Central memory CD8-positive, alpha-beta T cell (primary cell): ENCODE measurements around the gene SHB.

Experiments used
- ATAC-seq: fragments of 150-1000 bp; cut with Tn5 transposase; replicated peaks from 2 replicates; pipeline ENCODE4 v1.10.0; 2022; ENCODE audit warnings: mild to moderate bottlenecking, moderate FRiP score, moderate number of reproducible peaks; ENCODE audit not compliant: poor library complexity, severe bottlenecking; ENCODE audit errors: extremely low read depth
- DNase-seq, 2 donors: peaks; one replicate each; pipeline ENCODE4 v3.0.0; 2021; ENCODE audit warnings: low spot score in 2 of 2
- H3K27ac Mint-ChIP-seq: one replicate; pipeline ENCODE4 v1.8.0; 2022; ENCODE audit warnings: low read depth, mild to moderate bottlenecking, moderate library complexity, mixed read lengths
- H3K27me3 Mint-ChIP-seq: one replicate; pipeline ENCODE4 v1.8.0; 2022; ENCODE audit warnings: mixed read lengths
- H3K36me3 Mint-ChIP-seq: one replicate; pipeline ENCODE4 v1.8.0; 2022; ENCODE audit warnings: mild to moderate bottlenecking, moderate library complexity, mixed read lengths; ENCODE audit not compliant: insufficient read depth
- H3K4me1 Mint-ChIP-seq: one replicate; pipeline ENCODE4 v1.8.0; 2022; ENCODE audit warnings: mixed read lengths
- H3K4me3 Mint-ChIP-seq: one replicate; pipeline ENCODE4 v1.8.0; 2022; ENCODE audit warnings: mild to moderate bottlenecking, moderate library complexity, mixed read lengths
- H3K9me3 Mint-ChIP-seq: one replicate; pipeline ENCODE4 v1.8.0; 2022; ENCODE audit warnings: mixed read lengths

SHB gene

GRCh38 chr9:38018958-38019602 lies 49.9 kb downstream of the SHB start:
- no peak for ATAC-seq
- no peaks in the 10 kb centered on the region for H3K4me1 Mint-ChIP-seq
- no peak for DNase-seq
- no peaks in the 10 kb centered on the region for H3K36me3 Mint-ChIP-seq
- H3K9me3 Mint-ChIP-seq = no peaks in the 10 kb centered on the region
- no peak overlapping the region for H3K27ac Mint-ChIP-seq
- peaks cover 16% of the 10 kb centered on the region for H3K27me3 Mint-ChIP-seq
- H3K4me3 Mint-ChIP-seq = no peak overlapping the region

- ATAC-seq (no peak), DNase-seq (no peak)
- Mint-ChIP-seq H3K9me3 (no peaks in the 10 kb centered on the region), H3K36me3 (no peaks in the 10 kb centered on the region), H3K4me1 (no peaks in the 10 kb centered on the region), H3K27me3 (peaks cover 16% of the 10 kb centered on the region), H3K4me3 (no peak overlapping the region), H3K27ac (no peak overlapping the region)
Observed at GRCh38 chr9:38018241-38018957, 50.6 kb downstream of the SHB start.

DNA sequence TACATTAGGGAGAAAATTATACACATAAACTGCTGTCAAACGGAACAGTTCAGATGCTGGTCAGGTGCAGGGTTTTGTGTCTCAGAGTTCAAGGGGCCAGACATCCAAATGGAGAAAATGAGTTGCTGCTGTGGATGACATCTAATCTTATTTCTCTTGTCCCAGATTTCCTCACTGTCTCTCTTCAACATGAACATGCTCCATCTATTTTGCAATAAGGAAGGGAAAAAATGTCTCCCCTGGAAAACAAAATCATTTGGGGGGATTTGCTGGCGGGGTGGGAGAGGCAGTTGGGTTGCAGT lies 51.2 kb downstream of the SHB start:
- H3K36me3 Mint-ChIP-seq = no peaks in the 10 kb centered on the region
- H3K9me3 Mint-ChIP-seq = no peaks in the 10 kb centered on the region
- no peak for ATAC-seq
- DNase-seq = no peak
- no peak overlapping the region for H3K27ac Mint-ChIP-seq
- no peak overlapping the region for H3K4me3 Mint-ChIP-seq
- H3K27me3 Mint-ChIP-seq = peaks cover 16% of the 10 kb centered on the region
- no peaks in the 10 kb centered on the region for H3K4me1 Mint-ChIP-seq

GRCh38 chr9:38017149-38017884 lies 51.7 kb downstream of the SHB start:
- no peak overlapping the region for H3K4me3 Mint-ChIP-seq
- H3K27me3 Mint-ChIP-seq = peaks cover 16% of the 10 kb centered on the region
- no peak overlapping the region for H3K27ac Mint-ChIP-seq
- H3K4me1 Mint-ChIP-seq = no peaks in the 10 kb centered on the region
- ATAC-seq (no peak), DNase-seq (no peak)
- H3K36me3 Mint-ChIP-seq = no peaks in the 10 kb centered on the region
- no peaks in the 10 kb centered on the region for H3K9me3 Mint-ChIP-seq

DNA sequence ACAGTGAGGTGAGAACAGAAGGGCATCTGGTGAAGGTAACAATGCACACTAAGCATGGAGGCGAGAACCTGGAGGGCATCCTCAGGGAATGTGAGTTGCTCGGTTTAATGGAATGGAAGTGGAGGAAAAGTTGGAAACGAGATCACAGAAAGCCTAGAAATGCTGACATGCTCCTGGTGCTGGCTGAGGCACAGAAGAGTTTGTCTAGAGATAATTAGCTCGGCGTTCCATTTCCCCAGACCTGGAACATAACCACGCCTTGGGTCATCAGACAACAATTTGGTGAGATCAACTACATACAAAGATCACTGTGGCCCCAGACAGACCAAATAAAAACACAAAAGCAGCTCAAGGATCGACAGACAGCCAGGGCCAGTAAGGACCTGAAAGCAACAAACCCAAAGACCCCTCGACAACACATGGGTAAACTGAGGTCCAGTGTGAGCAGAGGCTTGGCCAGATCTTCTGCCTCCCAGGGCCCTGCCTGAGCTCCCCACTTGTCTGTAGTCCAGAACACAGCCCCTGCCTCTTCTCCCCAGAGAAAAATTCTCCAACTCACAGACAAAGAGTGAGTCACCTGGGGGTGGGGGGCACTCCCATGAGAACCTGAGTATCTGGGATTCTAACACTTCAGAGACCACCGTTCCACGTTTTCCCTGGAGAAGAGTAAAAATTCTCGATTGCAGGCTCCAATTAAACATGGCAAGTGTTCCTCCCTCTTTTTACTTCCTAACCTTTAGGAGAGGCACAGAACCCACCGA lies 52.5 kb downstream of the SHB start:
- H3K27ac Mint-ChIP-seq = no peak overlapping the region
- no peak for ATAC-seq
- H3K27me3 Mint-ChIP-seq = peaks cover 16% of the 10 kb centered on the region
- no peaks in the 10 kb centered on the region for H3K36me3 Mint-ChIP-seq
- H3K9me3 Mint-ChIP-seq = no peaks in the 10 kb centered on the region
- no peak for DNase-seq
- no peaks in the 10 kb centered on the region for H3K4me1 Mint-ChIP-seq
- no peak overlapping the region for H3K4me3 Mint-ChIP-seq

GRCh38 chr9:38015906-38016305 lies 53.1 kb downstream of the SHB start:
- no peaks in the 10 kb centered on the region for H3K4me1 Mint-ChIP-seq
- H3K27me3 Mint-ChIP-seq = peaks cover 16% of the 10 kb centered on the region
- peak overlapping the region; percentile 58 for H3K27ac Mint-ChIP-seq
- ATAC-seq (no peak), DNase-seq (no peak)
- no peaks in the 10 kb centered on the region for H3K9me3 Mint-ChIP-seq
- no peaks in the 10 kb centered on the region for H3K36me3 Mint-ChIP-seq
- no peak overlapping the region for H3K4me3 Mint-ChIP-seq

DNA sequence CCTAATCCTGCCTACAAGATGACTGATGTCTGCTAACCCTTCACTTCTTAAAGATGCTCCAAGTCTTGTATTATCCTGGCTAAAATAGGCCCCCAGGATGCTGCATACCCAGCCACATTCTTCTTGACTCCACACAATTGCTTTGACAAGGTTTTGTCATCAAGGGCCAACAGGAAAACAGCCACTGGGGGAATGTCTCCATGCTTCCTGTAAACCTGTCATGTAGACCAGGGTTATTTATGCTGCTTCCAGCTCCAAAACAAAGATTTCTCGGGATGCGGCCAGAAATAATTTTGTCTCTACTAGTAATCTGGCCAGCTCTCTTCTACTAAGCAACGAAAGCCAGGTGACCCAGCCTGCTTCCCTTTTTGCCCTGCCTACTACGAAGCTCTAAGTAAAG lies 53.8 kb downstream of the SHB start:
- ATAC-seq (no peak), DNase-seq (no peak)
- Mint-ChIP-seq H3K9me3 (no peaks in the 10 kb centered on the region), H3K36me3 (no peaks in the 10 kb centered on the region), H3K27ac (peak overlapping the region; percentile 58), H3K4me1 (no peaks in the 10 kb centered on the region), H3K27me3 (peaks cover 16% of the 10 kb centered on the region), H3K4me3 (no peak overlapping the region)

DNA sequence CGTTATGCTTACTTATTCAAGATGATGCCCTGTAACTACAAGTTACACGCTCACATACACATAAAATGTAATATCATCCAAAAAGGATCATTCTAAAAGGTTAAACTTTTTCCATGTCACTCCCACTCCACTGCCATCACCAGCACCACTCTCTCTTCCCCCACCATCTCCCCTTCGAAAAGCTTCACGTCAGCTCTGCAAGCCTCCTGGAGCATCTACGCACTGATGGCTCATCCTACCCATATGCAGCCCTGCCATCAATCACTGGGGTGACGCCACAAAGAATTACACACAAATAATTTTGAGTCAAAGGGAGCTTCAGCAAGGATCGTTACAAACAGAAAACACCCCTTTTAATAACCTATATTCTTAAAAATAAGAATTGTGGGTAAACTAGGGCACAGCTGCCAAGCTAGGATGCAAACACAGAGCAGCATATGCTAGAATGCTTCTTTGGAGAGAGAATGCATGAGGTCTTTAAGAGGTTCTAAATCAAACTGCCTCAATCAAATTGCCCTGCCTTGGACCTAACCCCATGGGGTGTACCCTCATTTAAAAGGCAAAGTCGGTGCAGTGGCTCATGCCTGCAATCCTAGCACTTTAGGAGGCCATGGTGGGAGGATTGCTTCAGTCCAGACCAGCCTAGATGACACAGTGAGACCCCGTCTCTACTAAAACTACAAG lies 56.1 kb downstream of the SHB start:
- no peak overlapping the region for H3K27ac Mint-ChIP-seq
- H3K4me3 Mint-ChIP-seq = no peak overlapping the region
- no peak for ATAC-seq
- DNase-seq = no peak
- no peaks in the 10 kb centered on the region for H3K36me3 Mint-ChIP-seq
- H3K27me3 Mint-ChIP-seq = peaks cover 16% of the 10 kb centered on the region
- peaks cover 11% of the 10 kb centered on the region for H3K4me1 Mint-ChIP-seq
- H3K9me3 Mint-ChIP-seq = no peaks in the 10 kb centered on the region

DNA sequence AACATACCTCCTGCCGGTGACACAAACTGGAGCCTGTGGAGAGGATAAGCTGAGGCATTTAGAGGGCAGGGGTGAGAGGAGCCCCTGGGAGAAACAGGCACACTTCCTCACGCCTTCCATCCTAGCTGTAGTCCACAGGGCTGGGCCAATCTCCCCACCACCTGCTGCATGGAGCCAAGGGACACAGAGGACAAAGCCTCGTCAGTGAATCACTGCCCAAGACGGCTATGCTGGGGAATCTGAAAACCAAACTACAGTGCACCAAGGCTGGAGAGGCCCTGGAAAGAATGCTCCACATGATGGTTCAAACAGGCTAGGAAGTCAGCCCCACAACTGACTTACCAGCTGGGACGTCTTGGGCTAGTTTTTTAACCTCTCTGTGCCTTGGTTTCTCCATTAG lies 57.0 kb downstream of the SHB start:
- Mint-ChIP-seq H3K27ac (no peak overlapping the region), H3K27me3 (peaks cover 16% of the 10 kb centered on the region), H3K36me3 (no peaks in the 10 kb centered on the region), H3K9me3 (no peaks in the 10 kb centered on the region), H3K4me1 (peaks cover 17% of the 10 kb centered on the region), H3K4me3 (no peak overlapping the region)
- no peak for ATAC-seq
- DNase-seq = no peak

- Mint-ChIP-seq H3K27me3 (peaks cover 9% of the 10 kb centered on the region), H3K27ac (no peak overlapping the region), H3K4me3 (no peak overlapping the region), H3K36me3 (no peaks in the 10 kb centered on the region), H3K9me3 (no peaks in the 10 kb centered on the region), H3K4me1 (peaks cover 22% of the 10 kb centered on the region)
- DNase-seq (no peak), ATAC-seq (no peak)
Observed at GRCh38 chr9:38010918-38011704, 57.9 kb downstream of the SHB start.

- ATAC-seq (no peak), DNase-seq (no peak)
- Mint-ChIP-seq H3K4me1 (peaks cover 24% of the 10 kb centered on the region), H3K27me3 (no peaks in the 10 kb centered on the region), H3K4me3 (no peak overlapping the region), H3K36me3 (no peaks in the 10 kb centered on the region), H3K9me3 (no peaks in the 10 kb centered on the region), H3K27ac (no peak overlapping the region)
Observed at GRCh38 chr9:38009990-38010389, 59.0 kb downstream of the SHB start.
